DOHH2 (cell line): ENCODE results near the gene MTRR.

Experiments
- CTCF ChIP-seq: fragments of 200-600 bp; sonication (generic); IDR thresholded peaks from one replicate; pipeline ENCODE4 v1.5.1; 2014; ENCODE audit warnings: antibody characterized with exemption, mild to moderate bottlenecking, low read depth, low read length; ENCODE audit not compliant: poor library complexity, severe bottlenecking
- EZH2phosphoT487 ChIP-seq: fragments of 200-600 bp; sonication (generic); IDR thresholded peaks from 2 replicates; pipeline ENCODE4 v1.6.1; 2017; ENCODE audit warnings: borderline replicate concordance, mild to moderate bottlenecking, antibody characterized with exemption, low read length, moderate library complexity, mixed read lengths

DNA sequence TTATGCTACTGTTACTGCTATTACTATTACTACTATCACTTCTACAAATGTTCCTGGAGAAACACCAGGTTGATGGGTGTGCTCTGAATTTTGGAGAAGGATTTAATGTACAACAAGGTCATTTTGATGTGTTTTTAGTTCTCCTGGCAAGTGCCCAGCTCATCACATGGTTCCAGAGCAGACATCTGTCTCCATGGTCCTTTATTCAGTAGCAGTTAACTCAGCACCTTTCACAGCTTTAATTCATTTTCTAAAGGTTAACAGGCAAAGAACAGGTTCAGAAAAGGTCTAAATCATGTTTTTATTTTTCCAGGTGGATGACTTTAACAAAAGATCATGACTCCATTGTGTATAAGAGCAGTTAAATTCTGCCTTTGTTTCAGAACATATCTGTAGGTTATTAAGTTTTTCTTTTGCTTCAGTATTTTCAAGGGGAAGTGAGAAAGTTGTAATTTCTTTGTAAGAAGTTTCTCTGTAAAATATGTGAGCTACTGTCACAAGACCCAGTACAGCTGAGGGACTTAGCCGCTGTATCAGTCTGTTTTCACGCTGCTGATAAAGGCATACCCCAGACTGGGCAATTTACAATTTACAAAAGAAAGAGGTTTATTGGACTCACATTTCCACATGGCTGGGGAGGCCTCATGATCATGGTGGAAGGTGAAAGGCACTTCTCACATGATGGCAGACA, 41.9 kb downstream of the MTRR start:
- TF ChIP-seq CTCF = no peak
- no peak for TF ChIP-seq EZH2phosphoT487
